DMS153 (cell line): Measurements from ENCODE around the gene ACTG1.

Source experiments
- DNase-seq: peaks from one replicate; lab custom pipeline; 2025; lab: John Stamatoyannopoulos, UW

Gene ACTG1

GRCh38 chr17:81518113-81518784 is 5.7 kb upstream of the ACTG1 start:
- peak; percentile 59 for DNase-seq

GRCh38 chr17:81517339-81518112 is 4.9 kb upstream of the ACTG1 start:
- DNase-seq = no peak

DNA sequence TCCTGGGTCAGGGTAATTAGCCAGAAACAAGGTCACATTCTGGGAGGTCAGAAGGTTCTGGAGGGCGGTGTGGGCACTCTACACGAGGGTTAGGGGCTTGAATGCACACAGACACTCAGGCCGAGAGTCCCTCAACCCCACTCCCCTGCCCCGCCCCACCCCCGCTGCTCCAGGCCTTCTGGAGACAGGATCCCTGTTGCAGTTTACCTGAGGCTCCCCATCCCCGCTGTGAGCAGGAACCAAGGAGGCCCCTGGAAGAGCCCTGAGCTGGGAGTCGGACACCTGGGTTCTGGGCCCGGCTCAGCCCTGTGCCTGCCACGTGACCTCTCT is 4.4 kb upstream of the ACTG1 start:
- DNase-seq = no peak

DNA sequence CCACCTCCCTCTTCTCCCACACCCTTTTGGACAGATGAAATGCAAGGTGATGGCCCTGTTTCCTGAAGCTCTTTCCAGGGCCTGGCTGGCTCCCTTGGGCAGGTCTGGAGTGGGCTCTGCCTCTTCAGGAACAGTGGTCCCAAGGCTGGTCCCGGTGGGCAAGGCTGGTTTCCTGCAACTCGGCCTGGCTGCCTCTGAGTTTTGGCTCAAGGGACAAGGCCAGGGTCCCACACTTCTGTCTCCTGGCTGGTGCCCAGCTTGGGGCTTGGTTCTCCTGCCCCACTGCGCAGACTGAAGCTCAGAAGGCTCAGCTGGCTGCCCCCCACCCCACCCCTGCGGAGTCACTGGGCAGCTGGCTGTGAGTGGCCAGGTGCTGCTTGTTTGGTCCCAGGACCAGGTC is 3.8 kb upstream of the ACTG1 start:
- no peak for DNase-seq

DNA sequence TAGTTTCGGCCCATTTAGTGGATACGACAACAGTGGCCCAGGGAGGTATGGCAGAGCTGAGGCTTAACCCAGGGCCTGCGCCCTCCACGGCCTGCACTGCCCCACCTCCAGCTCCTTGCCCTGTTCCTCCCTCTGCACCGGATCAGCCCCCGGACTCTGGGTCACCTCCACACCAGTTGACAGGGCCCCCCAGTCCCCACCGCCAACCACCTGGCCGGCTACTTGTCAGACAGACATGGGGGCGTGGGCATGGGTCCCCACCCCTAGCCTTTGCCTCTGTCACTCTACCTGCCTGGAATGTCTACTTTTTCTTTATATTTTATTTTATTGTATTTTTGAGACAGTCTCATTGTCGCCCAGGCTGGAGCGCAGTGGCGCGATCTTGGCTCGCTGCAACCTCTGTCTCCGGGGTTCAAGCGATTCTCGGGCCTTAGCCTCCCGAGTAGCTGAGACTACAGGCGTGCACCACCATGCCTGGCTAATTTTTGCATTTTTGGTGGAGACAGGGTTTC is 3.0 kb upstream of the ACTG1 start:
- no peak for DNase-seq

DNA sequence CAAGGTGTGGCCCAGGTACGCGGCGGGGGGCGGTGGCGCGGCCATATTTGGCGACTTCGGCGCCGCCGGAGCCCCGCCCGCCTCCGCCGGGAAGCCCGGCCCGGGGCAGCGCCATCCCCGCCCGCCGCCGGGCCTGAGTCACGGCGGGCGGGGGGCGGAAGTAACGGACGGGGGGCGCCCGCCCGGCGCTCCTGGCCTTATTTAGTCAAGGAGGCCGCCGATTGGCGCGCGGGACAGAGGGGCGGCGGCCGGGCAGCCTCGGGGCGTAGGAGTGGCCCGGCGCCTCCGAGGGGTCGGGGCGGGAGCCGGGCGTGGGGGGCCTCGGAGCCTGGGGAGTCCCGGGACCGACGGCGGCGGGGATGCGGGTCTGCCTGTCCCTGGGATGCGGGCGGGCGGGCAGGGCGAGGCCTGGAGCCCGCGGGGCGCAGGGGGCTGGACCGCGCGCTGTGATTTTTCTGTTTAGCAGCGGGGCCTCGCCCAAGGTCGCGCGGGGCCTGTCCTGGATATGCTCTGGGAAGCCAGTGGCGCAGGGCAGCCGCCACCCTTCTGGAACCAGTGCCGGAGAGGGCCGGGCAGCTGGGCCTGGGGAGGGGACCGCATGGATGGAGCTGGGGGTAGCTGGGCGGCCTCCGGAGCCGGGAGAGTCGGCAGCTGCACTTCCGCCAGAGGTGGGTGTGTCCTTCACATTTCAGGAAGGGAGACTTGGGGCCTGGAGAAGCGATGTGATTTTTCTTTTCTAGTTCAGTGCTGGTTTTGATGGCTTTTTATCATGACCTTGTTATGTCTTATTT is 2.3 kb upstream of the ACTG1 start:
- peak; percentile 80 for DNase-seq

DNA sequence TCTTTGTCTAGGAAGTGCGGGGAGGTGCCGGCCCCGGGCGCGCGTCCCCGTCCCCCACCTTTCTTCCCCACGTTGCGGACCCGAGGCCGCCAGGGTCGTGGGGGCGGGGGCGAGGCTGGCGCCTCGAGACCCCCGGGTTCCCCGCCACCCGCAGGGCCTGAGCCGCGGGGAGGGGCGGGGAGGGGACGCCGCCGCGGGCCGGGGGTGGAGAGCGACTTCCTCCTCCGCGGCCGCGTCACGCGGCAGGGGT is 1.8 kb upstream of the ACTG1 start:
- DNase-seq = no peak

DNA sequence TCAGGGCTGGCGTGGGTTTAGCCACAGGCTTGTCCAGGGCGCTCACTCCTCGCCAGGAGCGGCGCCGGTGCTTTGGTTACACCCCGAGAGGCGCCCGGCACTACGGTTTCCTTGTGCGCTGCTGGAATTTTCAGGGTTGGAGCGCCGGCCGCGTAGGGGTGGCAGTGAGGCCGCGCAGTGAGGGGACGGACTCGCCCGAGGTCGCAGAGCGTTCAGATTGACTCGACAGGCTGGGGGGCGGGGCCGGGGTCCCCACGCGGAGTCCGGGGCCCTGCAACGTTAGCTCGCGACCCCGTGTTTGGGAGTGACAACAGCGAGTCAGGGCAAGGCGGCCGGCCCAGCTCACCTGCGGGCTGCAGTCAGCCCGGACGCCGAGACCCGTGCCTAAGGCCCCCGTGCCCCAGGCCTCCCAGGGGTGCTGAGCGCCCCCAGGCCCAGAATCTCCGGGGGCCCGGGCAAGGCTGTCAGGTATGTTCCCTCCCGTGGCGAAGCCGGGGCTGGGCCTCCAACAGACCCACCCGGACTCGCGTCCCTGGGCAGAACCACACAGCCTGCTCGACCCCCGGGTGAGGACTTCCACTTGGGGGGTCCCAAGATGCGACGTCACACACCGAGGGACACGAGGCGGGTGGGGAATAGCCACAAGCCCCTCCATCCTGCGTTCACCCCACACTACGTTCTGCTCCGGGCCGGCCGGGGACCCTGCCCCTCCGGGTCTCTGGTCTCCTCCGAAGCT is 1.3 kb upstream of the ACTG1 start:
- DNase-seq = peak; percentile 67

- peak; percentile 67 for DNase-seq
Observed at GRCh38 chr17:81513372-81513752, 763 bp upstream of the ACTG1 start.

- DNase-seq = no peak
Observed at GRCh38 chr17:81511804-81512561, 616 bp downstream of the ACTG1 start.

- DNase-seq = no peak
Observed at GRCh38 chr17:81511554-81511803, 1.1 kb downstream of the ACTG1 start.

- no peak for DNase-seq
Observed at GRCh38 chr17:81510785-81511553, 1.6 kb downstream of the ACTG1 start.

DNA sequence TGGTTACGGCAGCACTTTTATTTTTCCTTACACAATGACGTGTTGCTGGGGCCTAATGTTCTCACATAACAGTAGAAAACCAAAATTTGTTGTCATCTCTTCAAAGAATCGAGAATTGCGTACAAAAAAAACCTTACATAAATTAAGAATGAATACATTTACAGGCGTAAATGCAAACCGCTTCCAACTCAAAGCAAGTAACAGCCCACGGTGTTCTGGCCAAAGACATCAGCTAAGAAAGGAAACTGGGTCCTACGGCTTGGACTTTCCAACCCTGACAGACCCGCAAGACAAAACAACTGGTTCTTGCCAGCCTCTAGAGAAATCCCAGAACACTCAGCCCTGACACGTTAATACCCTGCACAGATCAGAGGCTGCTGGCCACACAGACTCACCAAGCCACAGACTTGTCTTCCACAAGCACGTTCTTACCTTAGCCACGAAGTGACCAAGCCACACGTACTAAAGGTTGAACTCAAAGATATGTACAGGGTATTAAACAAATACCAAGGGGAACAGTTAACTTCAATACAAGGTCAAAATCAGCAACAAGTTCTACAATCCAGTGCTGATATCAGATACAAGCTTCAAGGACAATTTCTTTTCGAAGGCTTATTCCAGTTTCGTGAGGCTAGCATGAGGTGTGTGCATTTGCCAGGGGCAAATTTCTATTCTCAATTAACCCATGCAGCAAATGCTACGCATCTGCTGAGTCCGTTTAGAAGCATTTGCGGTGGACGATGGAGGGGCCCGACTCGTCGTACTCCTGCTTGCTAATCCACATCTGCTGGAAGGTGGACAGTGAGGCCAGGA is 2.4 kb downstream of the ACTG1 start:
- no peak for DNase-seq

GRCh38 chr17:81509207-81509971 is 3.2 kb downstream of the ACTG1 start:
- DNase-seq = no peak

GRCh38 chr17:81508639-81509206 is 3.9 kb downstream of the ACTG1 start:
- no peak for DNase-seq

DNA sequence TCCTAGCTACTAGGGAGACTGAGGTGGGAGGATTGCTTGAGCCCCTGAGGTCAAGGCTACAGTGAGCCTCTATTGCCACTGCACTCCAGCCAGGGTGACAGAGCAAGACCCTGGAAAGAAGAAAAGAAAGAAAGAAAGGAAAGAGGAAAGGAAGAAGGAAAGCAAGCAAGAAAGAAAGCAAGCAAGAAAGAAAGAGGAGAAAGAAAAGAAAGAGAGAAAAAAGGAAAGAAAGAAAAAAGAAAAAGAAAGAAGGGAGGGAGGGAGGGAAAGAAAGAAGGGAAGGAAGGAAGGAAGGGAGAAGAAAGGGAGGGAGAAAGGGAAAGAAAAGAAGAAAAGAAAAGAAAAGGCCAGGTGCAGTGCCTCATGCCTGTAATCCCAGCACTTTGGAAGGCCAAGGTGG is 9.0 kb downstream of the ACTG1 start:
- DNase-seq = no peak

- DNase-seq = no peak
Observed at GRCh38 chr17:81502471-81503017, 10.1 kb downstream of the ACTG1 start.

GRCh38 chr17:81500047-81500446 is 12.6 kb downstream of the ACTG1 start:
- no peak for DNase-seq

- DNase-seq = no peak
Observed at GRCh38 chr17:81499601-81499970, 13.0 kb downstream of the ACTG1 start.
